H9 (cell line): ENCODE measurements around the gene CXCL14. TPM values are rescaled to one million over a fixed set of nuclear protein-coding genes. Genes with fewer than 3 reads are reported as not detected.

Experiments
- DNase-seq: peaks from one replicate; pipeline ENCODE4 v3.0.0-alpha.2; 2017
- H2AFZ ChIP-seq: one replicate; pipeline ENCODE4 v1.6.1; 2013; ENCODE audit warnings: mild to moderate bottlenecking, low read length, control low read depth, moderate library complexity
- H2AK5ac ChIP-seq: 2 replicates; pipeline ENCODE4 v1.6.1; 2013; ENCODE audit warnings: low read length, control low read depth, mixed read lengths; ENCODE audit not compliant: insufficient read length
- H2BK120ac ChIP-seq: one replicate; pipeline ENCODE4 v1.6.1; 2013; ENCODE audit warnings: low read depth, mild to moderate bottlenecking, low read length, control low read depth, inconsistent platforms; ENCODE audit not compliant: poor library complexity, severe bottlenecking
- H2BK12ac ChIP-seq: 2 replicates; pipeline ENCODE4 v1.6.1; 2013; ENCODE audit warnings: low read length, control low read depth, mixed read lengths, low read depth; ENCODE audit not compliant: insufficient read length
- H2BK15ac ChIP-seq: 2 replicates; pipeline ENCODE4 v1.6.1; 2013; ENCODE audit warnings: low read depth, low read length, control low read depth
- H2BK20ac ChIP-seq: one replicate; pipeline ENCODE4 v1.6.1; 2013; ENCODE audit warnings: low read depth, mild to moderate bottlenecking, low read length, control low read depth, inconsistent platforms; ENCODE audit not compliant: poor library complexity, severe bottlenecking
- H2BK5ac ChIP-seq: 2 replicates; pipeline ENCODE4 v1.6.1; 2013; ENCODE audit warnings: low read length, control low read depth, mixed read lengths; ENCODE audit not compliant: insufficient read length
- H3K14ac ChIP-seq: 2 replicates; pipeline ENCODE4 v1.6.1; 2013; ENCODE audit warnings: low read length, control low read depth; ENCODE audit not compliant: insufficient read depth
- H3K18ac ChIP-seq: 2 replicates; pipeline ENCODE4 v1.6.1; 2013; ENCODE audit warnings: low read depth, mild to moderate bottlenecking, mixed read lengths, low read length, control low read depth; ENCODE audit not compliant: insufficient read length
- H3K23ac ChIP-seq: 2 replicates; pipeline ENCODE4 v1.6.1; 2013; ENCODE audit warnings: low read length, control low read depth, mixed read lengths, low read depth; ENCODE audit not compliant: insufficient read length
- H3K23me2 ChIP-seq: 2 replicates; pipeline ENCODE4 v1.6.1; 2013; ENCODE audit warnings: low read depth, mild to moderate bottlenecking, mixed read lengths, low read length, control low read depth; ENCODE audit not compliant: insufficient read length, poor library complexity, severe bottlenecking
- H3K27ac ChIP-seq: 2 replicates; pipeline ENCODE4 v1.5.1; 2013; ENCODE audit warnings: low read length, control low read depth, mixed read lengths, low read depth; ENCODE audit not compliant: insufficient read length
- H3K27me3 ChIP-seq: 2 replicates; pipeline ENCODE4 v1.6.1; 2013; ENCODE audit warnings: low read length, control low read depth, inconsistent platforms; ENCODE audit not compliant: insufficient read depth
- H3K4ac ChIP-seq: 2 replicates; pipeline ENCODE4 v1.6.1; 2013; ENCODE audit warnings: low read depth, mild to moderate bottlenecking, control low read depth, inconsistent platforms, low read length, moderate library complexity
- H3K4me1 ChIP-seq: 2 replicates; pipeline ENCODE4 v1.6.1; 2013; ENCODE audit warnings: low read length, control low read depth, inconsistent platforms; ENCODE audit not compliant: insufficient read depth
- H3K4me2 ChIP-seq: 2 replicates; pipeline ENCODE4 v1.6.1; 2013; ENCODE audit warnings: low read length, control low read depth, mixed read lengths; ENCODE audit not compliant: insufficient read length, insufficient read depth
- H3K56ac ChIP-seq: 2 replicates; pipeline ENCODE4 v1.6.1; 2013; ENCODE audit warnings: low read depth, mild to moderate bottlenecking, mixed read lengths, low read length, control low read depth; ENCODE audit not compliant: insufficient read length
- H3K79me1 ChIP-seq: 2 replicates; pipeline ENCODE4 v1.6.1; 2013; ENCODE audit warnings: low read depth, mild to moderate bottlenecking, moderate library complexity, low read length, control low read depth, inconsistent platforms; ENCODE audit not compliant: insufficient read depth, poor library complexity, severe bottlenecking
- H3K79me2 ChIP-seq: 2 replicates; pipeline ENCODE4 v1.6.1; 2013; ENCODE audit warnings: low read length, control low read depth, inconsistent platforms; ENCODE audit not compliant: insufficient read depth
- H3K9ac ChIP-seq: 2 replicates; pipeline ENCODE4 v1.6.1; 2013; ENCODE audit warnings: low read length, control low read depth, mixed read lengths; ENCODE audit not compliant: insufficient read length; ENCODE audit errors: extremely low read depth
- H3K9me3 ChIP-seq: one replicate; pipeline ENCODE4 v1.6.1; 2013; ENCODE audit warnings: low read depth, low read length, inconsistent platforms; ENCODE audit not compliant: control insufficient read depth
- H3T11ph ChIP-seq: one replicate; pipeline ENCODE4 v1.6.1; 2013; ENCODE audit warnings: mild to moderate bottlenecking, low read length, control low read depth, inconsistent platforms
- H4K20me1 ChIP-seq: one replicate; pipeline ENCODE4 v1.6.1; 2013; ENCODE audit not compliant: control insufficient read depth, insufficient read length, insufficient read depth
- H4K5ac ChIP-seq: 2 replicates; pipeline ENCODE4 v1.6.1; 2013; ENCODE audit warnings: low read depth, mild to moderate bottlenecking, mixed read lengths, low read length, control low read depth; ENCODE audit not compliant: insufficient read length
- H4K8ac ChIP-seq: replicated peaks from 2 replicates; pipeline ENCODE4 v1.6.1; 2013; ENCODE audit warnings: low read length, control low read depth, mixed read lengths, low read depth; ENCODE audit not compliant: insufficient read length
- H4K91ac ChIP-seq: 2 replicates; pipeline ENCODE4 v1.6.1; 2013; ENCODE audit warnings: low read depth, mild to moderate bottlenecking, moderate library complexity, mixed read lengths, low read length, control low read depth; ENCODE audit not compliant: insufficient read length
- H3K27ac Mint-ChIP-seq, 3 experiments: 2 replicates in 2 of 3; 3 replicates in 1 of 3; pipeline ENCODE4 v1.8.0; 2020 to 2021; ENCODE audit warnings: mixed read lengths in 3 of 3, mild to moderate bottlenecking in 1 of 3, moderate library complexity in 1 of 3
- H3K27me3 Mint-ChIP-seq: 2 replicates; pipeline ENCODE4 v1.8.0; 2021; ENCODE audit warnings: low read depth, mild to moderate bottlenecking, moderate library complexity, mixed read lengths
- H3K36me3 Mint-ChIP-seq, 3 experiments: 2 replicates in 2 of 3; 3 replicates in 1 of 3; pipeline ENCODE4 v1.8.0; 2020 to 2021; ENCODE audit warnings: low read depth in 3 of 3, mixed read lengths in 3 of 3; ENCODE audit not compliant: insufficient read depth in 1 of 3
- H3K4me1 Mint-ChIP-seq, 2 experiments: 2 replicates each; pipeline ENCODE4 v1.8.0; 2020; ENCODE audit warnings: mixed read lengths in 2 of 2
- H3K4me3 Mint-ChIP-seq, 2 experiments: 2 replicates in 1 of 2; 3 replicates in 1 of 2; pipeline ENCODE4 v1.8.0; 2020 to 2021; ENCODE audit warnings: mild to moderate bottlenecking in 2 of 2, mixed read lengths in 2 of 2, moderate library complexity in 1 of 2
- H3K9me3 Mint-ChIP-seq, 2 experiments: 2 replicates in 1 of 2; 3 replicates in 1 of 2; pipeline ENCODE4 v1.8.0; 2020; ENCODE audit warnings: mild to moderate bottlenecking in 2 of 2, mixed read lengths in 2 of 2, moderate library complexity in 1 of 2
- CTCF ChIP-seq: fragments of 200-600 bp; sonication (generic); conservative IDR thresholded peaks from 3 replicates; pipeline ENCODE4 v1.8.0; 2021; ENCODE audit warnings: antibody characterized with exemption, mild to moderate bottlenecking
- WGBS: extraction: QIAGEN DNeasy Blood & Tissue Kit; methylation state at CpG from one replicate; pipeline ENCODE4 v1.1.7; 2013; ENCODE audit warnings: missing lambda C conversion rate, low lambda C conversion rate, mixed read lengths; ENCODE audit not compliant: insufficient read length; ENCODE audit errors: extremely low coverage; 5-methylcytosine and 5-hydroxymethylcytosine counted together
- total RNA-seq: library from RNA; stranded (reverse); gene quantifications from 2 replicates; pipeline ENCODE4 v1.2.1, GENCODE V29; 2021

CXCL14 gene
- total RNA-seq, 1 experiment from 2014 or later = 1.1 TPM

- Histone ChIP-seq H3K9me3 (no peaks in the 10 kb centered on the region), H3K4me2 (no peak overlapping the region), H3K14ac (no peak overlapping the region), H3K27me3 (no peaks in the 10 kb centered on the region; the same call in 1 of the 2 replicates), H3K79me1 (no peaks in the 10 kb centered on the region), H3K18ac (no peak overlapping the region), H4K91ac (no peak overlapping the region), H3K23ac (no peak overlapping the region), H3K56ac (no peak overlapping the region), H2BK20ac (no peak overlapping the region), H4K8ac (no peak overlapping the region), H2BK12ac (no peak overlapping the region), H2BK15ac (no peak overlapping the region), H2BK120ac (no peak overlapping the region), H4K20me1 (no peaks in the 10 kb centered on the region), H4K5ac (no peak overlapping the region), H2AK5ac (no peak overlapping the region), H3K79me2 (no peaks in the 10 kb centered on the region), H2AFZ (no peak overlapping the region), H3K9ac (no peak overlapping the region), H3K4ac (no peak overlapping the region), H2BK5ac (no peak overlapping the region), H3K4me1 (no peaks in the 10 kb centered on the region), H3K27ac (no peak overlapping the region), H3T11ph (no peak overlapping the region), H3K23me2 (no peaks in the 10 kb centered on the region)
- H3K4me1 Mint-ChIP-seq = peaks cover 14 to 15% of the 10 kb centered on the region in 2 experiments
- no CpG with 5 or more reads among the region's 3 CpGs for WGBS
- no peaks in the 10 kb centered on the region for H3K9me3 Mint-ChIP-seq
- H3K36me3 Mint-ChIP-seq = no peaks in the 10 kb centered on the region
- no peak overlapping the region for H3K27ac Mint-ChIP-seq
- H3K27me3 Mint-ChIP-seq = peaks cover 23% of the 10 kb centered on the region
- no peak for TF ChIP-seq CTCF
- no peak for DNase-seq
- no peak overlapping the region for H3K4me3 Mint-ChIP-seq
Measured at GRCh38 chr5:135601466-135601865, 22.7 kb upstream of the CXCL14 start.
